ENCODE results near the gene RAB40C. TPM values are rescaled to one million over a fixed set of nuclear protein-coding genes. Genes with fewer than 3 reads are reported as not detected.
A peak's percentile ranks its signal among the peaks of the same experiment; 100 is the strongest.

The RAB40C gene
- polyA plus RNA-seq, 1 donor (not counting 4 experiments of a cell fraction or from before 2014, with no cell fraction given), result 4.0 TPM

GRCh38 chr16:590188-590814 lies 435 bp downstream of the RAB40C start:
- DNase-seq (ENCODE audit: low read depth, low spot score) (no peak), FAIRE-seq (no peak)
- Histone ChIP-seq H3K27me3 (ENCODE audit: control insufficient read depth, extremely low read depth, insufficient read depth, low read length) (peaks cover 3% of the 10 kb centered on the region), H3K9me3 (ENCODE audit: control insufficient read depth, low read depth, low read length) (no peaks in the 10 kb centered on the region), H3K9ac (ENCODE audit: control insufficient read depth, extremely low read depth, insufficient read depth, low read length) (peak overlapping the region; percentile 80), H3K4me2 (ENCODE audit: control insufficient read depth, extremely low read depth, insufficient read depth, low read depth, low read length) (peak overlapping the region; percentile 97), H4K20me1 (ENCODE audit: control insufficient read depth, extremely low read depth, insufficient read depth, low read length) (peaks cover 35% of the 10 kb centered on the region), H3K4me3 (ENCODE audit: control insufficient read depth in 2 of 3, extremely low read depth in 1 of 3, insufficient read depth in 2 of 3, low read depth in 1 of 3, low read length in 3 of 3) (peak overlapping the region; percentile 75 to 85 (median 84)), H3K27ac (ENCODE audit: control insufficient read depth, insufficient read depth, low read length) (peak overlapping the region; percentile 36), H3K79me2 (ENCODE audit: control insufficient read depth, insufficient read depth, low read length) (peaks cover 31% of the 10 kb centered on the region), H2AFZ (ENCODE audit: control insufficient read depth, low read length) (peak overlapping the region; percentile 64), H3K36me3 (ENCODE audit: control insufficient read depth in 2 of 2, extremely low read depth in 1 of 2, insufficient read depth in 2 of 2, low read length in 2 of 2) (no peaks in the 10 kb centered on the region), H3K9me1 (ENCODE audit: control insufficient read depth, extremely low read depth, insufficient read depth, low read length) (peaks cover 12% of the 10 kb centered on the region), H3K4me1 (ENCODE audit: control insufficient read depth, extremely low read depth, insufficient read depth, low read length) (peaks cover 51% of the 10 kb centered on the region)
- dilution Hi-C loops (cut with MboI; ENCODE audit: extremely low pct_ligation_motif_present, low sequenced_read_pairs), result no loop called here
- TF ChIP-seq EZH2 (IDR thresholded peaks at IDR 0.05; ENCODE audit: low read length) (no peak), CTCF (optimal IDR thresholded peaks at IDR 0.05 in 1 of 3, IDR thresholded peaks at IDR 0.05 in 1 of 3, conservative IDR thresholded peaks at IDR 0.05 in 1 of 3; ENCODE audit: extremely low read depth in 1 of 3, insufficient read depth in 2 of 3, low read length in 3 of 3) (no peak)

GRCh38 chr16:590815-591200 lies 942 bp downstream of the RAB40C start:
- peaks cover 33% of the 10 kb centered on the region for H3K79me2 ChIP-seq (ENCODE audit: control insufficient read depth, insufficient read depth, low read length)

More at GRCh38 chr16:590815-591200, 942 bp downstream of the RAB40C start:
- Histone ChIP-seq H3K4me2 (ENCODE audit: control insufficient read depth, extremely low read depth, insufficient read depth, low read depth, low read length) (peak overlapping the region; percentile 97), H3K9ac (ENCODE audit: control insufficient read depth, extremely low read depth, insufficient read depth, low read length) (peak overlapping the region; percentile 80), H2AFZ (ENCODE audit: control insufficient read depth, low read length) (no peak overlapping the region), H3K9me1 (ENCODE audit: control insufficient read depth, extremely low read depth, insufficient read depth, low read length) (peaks cover 12% of the 10 kb centered on the region), H3K27ac (ENCODE audit: control insufficient read depth, insufficient read depth, low read length) (peak overlapping the region; percentile 36), H3K4me3 (ENCODE audit: control insufficient read depth in 2 of 3, extremely low read depth in 1 of 3, insufficient read depth in 2 of 3, low read depth in 1 of 3, low read length in 3 of 3) (peak overlapping the region; percentile 75 to 85 (median 84)), H3K4me1 (ENCODE audit: control insufficient read depth, extremely low read depth, insufficient read depth, low read length) (peaks cover 52% of the 10 kb centered on the region), H3K36me3 (ENCODE audit: control insufficient read depth in 2 of 2, extremely low read depth in 1 of 2, insufficient read depth in 2 of 2, low read length in 2 of 2) (no peaks in the 10 kb centered on the region), H3K27me3 (ENCODE audit: control insufficient read depth, extremely low read depth, insufficient read depth, low read length) (no peaks in the 10 kb centered on the region), H3K9me3 (ENCODE audit: control insufficient read depth, low read depth, low read length) (no peaks in the 10 kb centered on the region), H4K20me1 (ENCODE audit: control insufficient read depth, extremely low read depth, insufficient read depth, low read length) (peaks cover 40% of the 10 kb centered on the region)
- no peak for FAIRE-seq
- DNase-seq (ENCODE audit: low read depth, low spot score), result no peak
- dilution Hi-C loops (cut with MboI; ENCODE audit: extremely low pct_ligation_motif_present, low sequenced_read_pairs), result no loop called here
- TF ChIP-seq EZH2 (IDR thresholded peaks at IDR 0.05; ENCODE audit: low read length) (no peak), CTCF (optimal IDR thresholded peaks at IDR 0.05 in 1 of 3, IDR thresholded peaks at IDR 0.05 in 1 of 3, conservative IDR thresholded peaks at IDR 0.05 in 1 of 3; ENCODE audit: extremely low read depth in 1 of 3, insufficient read depth in 2 of 3, low read length in 3 of 3) (no peak)

Data from keratinocyte (primary cell).